K562 (cell line): ENCODE data around the gene RNF13. TPM values are rescaled to one million over a fixed set of nuclear protein-coding genes. Genes with fewer than 3 reads are reported as not detected.

Source experiments
- ATAC-seq: fragments of 200-7000 bp; cut with Tn5 transposase; 3 replicates; pipeline ENCODE4 v1.9.1; 2020; ENCODE audit warnings: moderate library complexity
- BruUV-seq: library from RNA; stranded (reverse); fragments of 400-500 nt; replicated peaks from 2 replicates; lab custom pipeline; 2021; lab: Mats Ljungman, UMichigan
- CTCF ChIA-PET: fragments of 300-600 bp; formaldehyde crosslinking; extraction: SDS; loops from one replicate; lab custom pipeline; 2021; ENCODE audit warnings: low intra/inter-chr PET ratio; lab: Yijun Ruan, JAX
- POLR2A ChIA-PET: fragments of 300-600, 350-650 bp; sonication (Branson Sonifier 250); formaldehyde crosslinking; extraction: SDS; loops from one replicate; lab custom pipeline; 2021; ENCODE audit warnings: antibody characterized with exemption, inconsistent platforms; lab: Yijun Ruan, JAX
- DNase-seq, 4 experiments: peaks; one replicate each; pipeline versions ENCODE4 v3.0.0 to v3.0.0-alpha.2; 2011 to 2018; ENCODE audit warnings: low spot score in 3 of 4, mixed read lengths in 3 of 4; ENCODE audit errors: extremely low read depth in 1 of 4
- FAIRE-seq: peaks from 2 replicates; lab custom pipeline; 2011; peaks lifted over from hg19 to GRCh38; lab: Jason Lieb, UNC
- H2AFZ ChIP-seq: 2 replicates; pipeline ENCODE4 v1.6.0; 2011; ENCODE audit warnings: low read depth, low read length, control low read depth, inconsistent platforms
- H3K27ac ChIP-seq: fragments of 200-600 bp; 3 replicates; pipeline ENCODE4 v1.8.0; 2011; ENCODE audit warnings: low read depth, mild to moderate bottlenecking, control low read depth, inconsistent platforms, low read length, moderate library complexity, mixed read lengths; ENCODE audit errors: extremely low read depth
- H3K27me3 ChIP-seq, 2 experiments: fragments of 300-600 bp in 1 of 2; 2 replicates in 1 of 2; 3 replicates in 1 of 2; pipeline versions ENCODE4 v1.6.0 to v1.8.0; 2011; ENCODE audit warnings: inconsistent platforms in 2 of 2, low read length in 2 of 2, mild to moderate bottlenecking in 1 of 2, mixed read lengths in 1 of 2, moderate library complexity in 1 of 2; ENCODE audit not compliant: control insufficient read depth in 2 of 2, insufficient read depth in 2 of 2
- H3K36me3 ChIP-seq: fragments of 300-600 bp; 3 replicates; pipeline ENCODE4 v1.8.0; 2011; ENCODE audit warnings: mild to moderate bottlenecking, low read length, inconsistent platforms; ENCODE audit not compliant: control insufficient read depth, insufficient read depth
- H3K4me1 ChIP-seq, 2 experiments: fragments of 200-600 bp in 1 of 2; replicated peaks in 1 of 2; 2 replicates in 1 of 2; 3 replicates in 1 of 2; pipeline versions ENCODE4 v1.5.1 to v1.8.0; 2011; ENCODE audit warnings: inconsistent platforms in 2 of 2, low read length in 2 of 2, mild to moderate bottlenecking in 1 of 2, mixed read lengths in 1 of 2, moderate library complexity in 1 of 2; ENCODE audit not compliant: control insufficient read depth in 2 of 2, insufficient read depth in 2 of 2
- H3K4me2 ChIP-seq: 2 replicates; pipeline ENCODE4 v1.6.1; 2011; ENCODE audit warnings: low read length, control low read depth, inconsistent platforms, mixed read lengths; ENCODE audit not compliant: insufficient read depth
- H3K4me3 ChIP-seq: fragments of 200-600 bp; sonication (generic), shearing (Covaris generic); 2 replicates; pipeline ENCODE4 v1.5.1; 2016; ENCODE audit warnings: control low read depth, inconsistent platforms
- H3K79me2 ChIP-seq: fragments of 200-600 bp; 3 replicates; pipeline ENCODE4 v1.8.0; 2011; ENCODE audit warnings: low read length, inconsistent platforms; ENCODE audit not compliant: control insufficient read depth, insufficient read depth
- H3K9ac ChIP-seq, 2 experiments: 2 replicates each; pipeline versions ENCODE4 v1.6.0 to v1.6.1; 2011; ENCODE audit warnings: low read depth in 2 of 2, low read length in 2 of 2, control low read depth in 1 of 2, inconsistent platforms in 1 of 2, mild to moderate bottlenecking in 1 of 2, mixed read lengths in 1 of 2; ENCODE audit not compliant: insufficient read depth in 1 of 2
- H3K9me1 ChIP-seq: one replicate; pipeline ENCODE4 v1.6.0; 2011; ENCODE audit warnings: inconsistent platforms, mild to moderate bottlenecking, low read length, moderate library complexity; ENCODE audit not compliant: control insufficient read depth, insufficient read depth
- H3K9me3 ChIP-seq: replicated peaks from 2 replicates; pipeline ENCODE4 v1.5.1; 2011; ENCODE audit warnings: low read depth, low read length, inconsistent platforms; ENCODE audit not compliant: control insufficient read depth, insufficient read depth
- H4K20me1 ChIP-seq: replicated peaks from 2 replicates; pipeline ENCODE4 v1.6.1; 2011; ENCODE audit warnings: low read length, inconsistent platforms, mixed read lengths; ENCODE audit not compliant: control insufficient read depth, insufficient read depth
- FIP1L1 ChIP-seq: fragments of 200-400 bp; formaldehyde crosslinking; IDR thresholded peaks from 2 replicates; pipeline ENCODE4 v1.6.1; 2018; ENCODE audit warnings: mild to moderate bottlenecking, low read depth, low read length; ENCODE audit not compliant: poor library complexity, severe bottlenecking
- FOXJ3 ChIP-seq: sonication (generic); formaldehyde crosslinking; IDR thresholded peaks from 2 replicates; pipeline ENCODE4 v1.4.0; 2020; ENCODE audit warnings: mild to moderate bottlenecking, missing genetic modification reagents
- KDM2B ChIP-seq: fragments of 250-450 bp; sonication (Bioruptor Pico); IDR thresholded peaks from 2 replicates; pipeline ENCODE4 v1.8.0; 2021; ENCODE audit warnings: mild to moderate bottlenecking, moderate library complexity
- NCOR1 ChIP-seq: fragments of 450-650 bp; IDR thresholded peaks from 2 replicates; pipeline ENCODE4 v1.6.1; 2016; ENCODE audit warnings: mild to moderate bottlenecking, moderate library complexity
- NR4A1 ChIP-seq, 2 experiments: fragments of 250-450 bp in 1 of 2; fragments of 450-650 bp in 1 of 2; sonication (Bioruptor Pico) in 1 of 2; IDR thresholded peaks; 2 replicates each; pipeline versions ENCODE4 v1.4.0 to v1.6.1; 2016 to 2020; ENCODE audit warnings: mild to moderate bottlenecking in 2 of 2, missing compliant biosample characterization in 1 of 2, missing genetic modification characterization in 1 of 2, moderate library complexity in 1 of 2
- POLR2G ChIP-seq: fragments of 200-400 bp; formaldehyde crosslinking; IDR thresholded peaks from 2 replicates; pipeline ENCODE4 v1.6.1; 2017; ENCODE audit warnings: low read depth, mild to moderate bottlenecking, antibody characterized with exemption, low read length, moderate library complexity
- SP1 ChIP-seq: sonication (generic); formaldehyde crosslinking; IDR thresholded peaks from 2 replicates; pipeline ENCODE4 v1.8.1; 2022; ENCODE audit warnings: mild to moderate bottlenecking, missing genetic modification reagents
- ZFPM2 ChIP-seq: fragments of 250-450 bp; sonication (Bioruptor Pico); IDR thresholded peaks from 2 replicates; pipeline ENCODE4 v1.5.1; 2022; ENCODE audit warnings: mild to moderate bottlenecking
- ZNF436 ChIP-seq: fragments of 250-450, 450-650 bp; sonication (Bioruptor Pico); formaldehyde crosslinking; IDR thresholded peaks from 2 replicates; pipeline ENCODE4 v1.7.0; 2020; ENCODE audit warnings: mild to moderate bottlenecking
- WGBS: fragments of 100-300 bp; shearing (Covaris generic); methylation state at CpG from one replicate; pipeline ENCODE4 v1.1.6; 2016; ENCODE audit warnings: low coverage, mixed read lengths; ENCODE audit not compliant: insufficient coverage; ENCODE audit errors: missing lambda C conversion rate; 5-methylcytosine and 5-hydroxymethylcytosine counted together
- in situ Hi-C: fragments of 300-500 bp; cut with MboI; formaldehyde crosslinking; loops from 4 replicates; pipeline ENCODE4 v1.15.0; 2018; ENCODE audit warnings: inconsistent platforms, mixed read lengths
- intact Hi-C: fragments of 100-400 bp; cut with micrococcal nuclease; formaldehyde crosslinking; loops from 2 replicates; pipeline ENCODE4 v1.14.2; 2022
- polyA plus RNA-seq, 8 experiments: library from polyadenylated mRNA; depleted of rRNA in 4 of 8; stranded (reverse) in 5 of 8; unstranded in 3 of 8; fragments of >200 nt; fragmentation: Nextera tagmentation in 2 of 8; fragmentation: Illumina TruSeq in 1 of 8; extraction: Ambion mirVana in 2 of 8; extraction: Trizol in 1 of 8; gene quantifications; 2 replicates each; pipeline versions ENCODE4 v1.2.1 to v1.2.3, GENCODE V29; 2011 to 2014; ENCODE audit warnings: inconsistent platforms in 1 of 8, missing spikeins in 1 of 8
- total RNA-seq, 7 experiments: library from RNA; depleted of rRNA in 6 of 7; stranded (reverse); fragments of >200 nt in 6 of 7; fragmentation: Illumina TruSeq in 2 of 7; extraction: Trizol in 2 of 7; gene quantifications; 2 replicates each; pipeline versions ENCODE4 v1.2.1 to v1.2.3, GENCODE V29; 2011 to 2021; ENCODE audit warnings: low replicate concordance in 1 of 7
- TF ChIP-seq, protein P1 (sequence below): fragments of 450-650 bp; IDR thresholded peaks from 2 replicates; pipeline ENCODE4 v1.6.1; 2014; ENCODE audit warnings: low read depth, mild to moderate bottlenecking, moderate library complexity, borderline replicate concordance

RNF13 gene
- total and polyA plus RNA-seq, 9 of the 15 experiments (the other 6 are each of a cell fraction or from before 2014, with no cell fraction given): 12.7 to 35.8 (median 18.9) TPM

DNA sequence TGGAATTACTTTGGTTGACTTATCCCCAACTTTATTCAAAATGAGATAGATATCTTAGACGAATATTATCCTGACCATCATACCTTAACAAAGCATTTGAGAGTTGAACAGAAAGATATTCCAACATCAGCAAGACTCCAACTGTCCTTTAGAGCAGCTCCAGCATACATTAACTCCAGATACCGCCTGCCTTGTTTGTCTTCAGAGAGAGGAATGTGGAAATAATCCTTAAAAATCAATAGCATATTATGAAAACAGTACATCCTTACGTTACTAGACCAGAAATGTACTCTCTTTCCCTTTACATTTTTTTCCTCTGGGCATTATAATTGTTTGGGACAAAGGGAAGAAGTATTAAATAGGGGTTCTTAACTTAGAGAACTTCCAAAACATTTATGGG is 22.3 kb upstream of the RNF13 start:
- no peak overlapping the region for H2AFZ ChIP-seq
- no TSS peak for BruUV-seq
- in situ Hi-C loops: no loop called here
- TF ChIP-seq KDM2B (CRISPR knock-in tag): no peak
- no peak for TF ChIP-seq FIP1L1
- no peak for TF ChIP-seq POLR2G
- TF ChIP-seq FOXJ3 (CRISPR knock-in tag): no peak
- TF ChIP-seq SP1 (CRISPR knock-in tag): no peak
- TF ChIP-seq ZFPM2 (CRISPR knock-in tag): no peak
- no peak for TF ChIP-seq ZNF436 (CRISPR knock-in tag)
- no peak for TF ChIP-seq NCOR1
- TF ChIP-seq, protein P1, sequence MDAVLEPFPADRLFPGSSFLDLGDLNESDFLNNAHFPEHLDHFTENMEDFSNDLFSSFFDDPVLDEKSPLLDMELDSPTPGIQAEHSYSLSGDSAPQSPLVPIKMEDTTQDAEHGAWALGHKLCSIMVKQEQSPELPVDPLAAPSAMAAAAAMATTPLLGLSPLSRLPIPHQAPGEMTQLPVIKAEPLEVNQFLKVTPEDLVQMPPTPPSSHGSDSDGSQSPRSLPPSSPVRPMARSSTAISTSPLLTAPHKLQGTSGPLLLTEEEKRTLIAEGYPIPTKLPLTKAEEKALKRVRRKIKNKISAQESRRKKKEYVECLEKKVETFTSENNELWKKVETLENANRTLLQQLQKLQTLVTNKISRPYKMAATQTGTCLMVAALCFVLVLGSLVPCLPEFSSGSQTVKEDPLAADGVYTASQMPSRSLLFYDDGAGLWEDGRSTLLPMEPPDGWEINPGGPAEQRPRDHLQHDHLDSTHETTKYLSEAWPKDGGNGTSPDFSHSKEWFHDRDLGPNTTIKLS: no peak
- no peak for TF ChIP-seq NR4A1 (CRISPR knock-in tag; IDR thresholded peaks at IDR 0.05)
- TF ChIP-seq NR4A1 (tag; IDR thresholded peaks at IDR 0.05): no peak

More for the DNA sequence above, 22.3 kb upstream of the RNF13 start:
- Histone ChIP-seq H3K9ac (no peak overlapping the region), H3K4me1 (no peaks in the 10 kb centered on the region), H4K20me1 (no peaks in the 10 kb centered on the region), H3K27me3 (peaks cover 0 to 4% of the 10 kb centered on the region in 2 experiments; a peak in 1 of 5 replicates), H3K9me3 (no peaks in the 10 kb centered on the region), H3K79me2 (no peaks in the 10 kb centered on the region), H3K4me3 (no peak overlapping the region), H3K36me3 (no peaks in the 10 kb centered on the region), H3K4me2 (no peak overlapping the region), H3K27ac (no peak overlapping the region), H3K9me1 (no peaks in the 10 kb centered on the region)
- ChIA-PET CTCF (no interaction called here), POLR2A (no interaction called here)
- intact Hi-C loops: no loop called here
- WGBS: 2% methylated on average over 3 of the region's 3 CpGs
- ATAC-seq (no peak), FAIRE-seq (no peak), DNase-seq (no peak)
